ENCODE measurements around the gene NCK1.

NCK1 gene

GRCh38 chr3:136882571-136882970 is 20.6 kb downstream of the NCK1 start:
- TF ChIP-seq FOXK2 (IDR thresholded peaks at IDR 0.05): no peak
- no peak for TF ChIP-seq NFRKB (IDR thresholded peaks at IDR 0.05)
- no peak for TF ChIP-seq PKNOX1 (IDR thresholded peaks at IDR 0.05)
- TF ChIP-seq LEF1 (IDR thresholded peaks at IDR 0.05; ENCODE audit: borderline replicate concordance): no peak
- TF ChIP-seq ZNF384 (IDR thresholded peaks at IDR 0.05): no peak
- TF ChIP-seq L3MBTL2 (conservative IDR thresholded peaks at IDR 0.05): no peak
- no peak for TF ChIP-seq BHLHE40 (IDR thresholded peaks at IDR 0.05; ENCODE audit: borderline replicate concordance)
- TF ChIP-seq ARNT (IDR thresholded peaks at IDR 0.05): no peak
- no peak for TF ChIP-seq CTBP1 (IDR thresholded peaks at IDR 0.05; ENCODE audit: borderline replicate concordance)
- TF ChIP-seq SP1 (IDR thresholded peaks at IDR 0.05): no peak
- TF ChIP-seq SUZ12 (IDR thresholded peaks at IDR 0.05): no peak
- no peak for TF ChIP-seq HDGF (IDR thresholded peaks at IDR 0.05; ENCODE audit: borderline replicate concordance)
- no peak for TF ChIP-seq TARDBP (IDR thresholded peaks at IDR 0.05)
- TF ChIP-seq FOXA1 (IDR thresholded peaks at IDR 0.05): no peak
- no peak for TF ChIP-seq ELF4 (IDR thresholded peaks at IDR 0.05)
- no peak for TF ChIP-seq FOXM1 (IDR thresholded peaks at IDR 0.05; ENCODE audit: borderline replicate concordance)
- ChIA-PET POLR2A (no interaction called here), CTCF (interaction anchor here (0.6 kb wide), 1 partner anchor 19 kb away, joined by 3 read pairs; no protein-coding TSS in a partner anchor)
- DNase-seq (ENCODE audit: extremely low spot score): no peak

GRCh38 chr3:136883967-136884720 is 22.1 kb downstream of the NCK1 start:
- CTCF ChIA-PET: interaction anchor here (0.5 to 0.6 kb wide), 2 partner anchors 157 to 218 kb away, joined by 3 to 6 read pairs; no protein-coding TSS in a partner anchor
- TF ChIP-seq SP1 (IDR thresholded peaks at IDR 0.05) (no peak), PKNOX1 (IDR thresholded peaks at IDR 0.05) (no peak)
- DNase-seq (ENCODE audit: extremely low spot score): no peak
- POLR2A ChIA-PET: no interaction called here

DNA sequence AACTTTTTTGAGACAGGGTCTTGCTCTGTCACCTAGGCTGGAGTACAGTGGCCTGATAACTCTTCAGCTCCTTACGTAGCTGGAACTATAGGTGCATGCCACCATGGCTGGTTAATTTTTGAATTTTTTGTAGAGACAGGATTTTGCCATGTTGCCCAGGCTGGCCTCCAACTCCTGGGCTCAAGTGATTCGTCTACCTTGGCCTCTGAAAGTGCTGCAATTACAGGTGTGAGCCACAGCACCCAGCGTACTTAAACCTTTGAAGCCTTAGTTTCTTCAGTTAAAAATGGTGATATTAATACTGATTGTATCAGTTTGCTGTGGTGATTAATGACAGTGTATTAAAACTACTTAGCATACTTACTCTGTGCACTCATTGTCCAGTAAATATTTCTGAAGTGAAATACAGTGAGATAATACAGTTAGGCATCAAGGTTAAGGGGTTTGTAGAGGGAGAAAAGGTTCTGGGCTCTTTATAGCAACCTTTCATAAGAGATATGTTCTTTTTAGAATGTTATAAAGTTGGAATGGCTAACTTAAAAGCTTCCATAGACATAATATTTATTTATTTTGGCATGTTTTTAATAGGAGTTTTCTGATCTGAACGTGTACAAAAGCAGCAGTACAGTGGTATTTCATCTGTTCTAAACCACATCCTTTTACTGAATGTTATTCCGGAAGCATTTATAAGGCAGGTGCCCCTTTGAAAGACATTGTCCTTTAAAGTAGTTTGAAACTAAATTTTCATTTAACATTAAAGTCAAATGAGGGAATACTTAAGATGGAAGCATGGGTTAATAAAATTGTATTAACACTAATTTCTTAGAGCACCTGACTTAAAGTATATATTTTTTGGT is 23.6 kb downstream of the NCK1 start:
- POLR2A ChIA-PET: no interaction called here
- TF ChIP-seq HDGF (IDR thresholded peaks at IDR 0.05; ENCODE audit: borderline replicate concordance) (no peak), FOXK2 (IDR thresholded peaks at IDR 0.05) (no peak), FOXA1 (IDR thresholded peaks at IDR 0.05) (no peak), BHLHE40 (IDR thresholded peaks at IDR 0.05; ENCODE audit: borderline replicate concordance) (no peak), TARDBP (IDR thresholded peaks at IDR 0.05) (no peak), LEF1 (IDR thresholded peaks at IDR 0.05; ENCODE audit: borderline replicate concordance) (no peak), ELF4 (IDR thresholded peaks at IDR 0.05) (no peak), NFRKB (IDR thresholded peaks at IDR 0.05) (no peak), ZNF384 (IDR thresholded peaks at IDR 0.05) (no peak), ARNT (IDR thresholded peaks at IDR 0.05) (no peak), FOXM1 (IDR thresholded peaks at IDR 0.05; ENCODE audit: borderline replicate concordance) (no peak), PKNOX1 (IDR thresholded peaks at IDR 0.05) (no peak), CTBP1 (IDR thresholded peaks at IDR 0.05; ENCODE audit: borderline replicate concordance) (no peak), SUZ12 (IDR thresholded peaks at IDR 0.05) (no peak), L3MBTL2 (conservative IDR thresholded peaks at IDR 0.05) (no peak), SP1 (IDR thresholded peaks at IDR 0.05) (no peak)
- CTCF ChIA-PET: no interaction called here
- no peak for DNase-seq (ENCODE audit: extremely low spot score)

GRCh38 chr3:136889947-136890346 is 27.9 kb downstream of the NCK1 start:
- DNase-seq (ENCODE audit: extremely low spot score): no peak
- POLR2A ChIA-PET: no interaction called here
- TF ChIP-seq ARNT (IDR thresholded peaks at IDR 0.05) (no peak), BHLHE40 (IDR thresholded peaks at IDR 0.05; ENCODE audit: borderline replicate concordance) (no peak), NFRKB (IDR thresholded peaks at IDR 0.05) (no peak), ELF4 (IDR thresholded peaks at IDR 0.05) (no peak), CTBP1 (IDR thresholded peaks at IDR 0.05; ENCODE audit: borderline replicate concordance) (no peak), FOXK2 (IDR thresholded peaks at IDR 0.05) (no peak), LEF1 (IDR thresholded peaks at IDR 0.05; ENCODE audit: borderline replicate concordance) (no peak), HDGF (IDR thresholded peaks at IDR 0.05; ENCODE audit: borderline replicate concordance) (no peak), FOXA1 (IDR thresholded peaks at IDR 0.05) (no peak), SP1 (IDR thresholded peaks at IDR 0.05) (no peak), TARDBP (IDR thresholded peaks at IDR 0.05) (no peak), FOXM1 (IDR thresholded peaks at IDR 0.05; ENCODE audit: borderline replicate concordance) (no peak), ZNF384 (IDR thresholded peaks at IDR 0.05) (no peak)
- CTCF ChIA-PET: no interaction called here

GRCh38 chr3:136891934-136892855 is 30.2 kb downstream of the NCK1 start:
- POLR2A ChIA-PET: no interaction called here
- no peak for TF ChIP-seq TARDBP (IDR thresholded peaks at IDR 0.05)
- TF ChIP-seq ARNT (IDR thresholded peaks at IDR 0.05): no peak
- TF ChIP-seq FOXM1 (IDR thresholded peaks at IDR 0.05; ENCODE audit: borderline replicate concordance): no peak
- TF ChIP-seq ZNF384 (IDR thresholded peaks at IDR 0.05): no peak
- no peak for TF ChIP-seq L3MBTL2 (conservative IDR thresholded peaks at IDR 0.05)
- no peak for TF ChIP-seq FOXA1 (IDR thresholded peaks at IDR 0.05)
- no peak for TF ChIP-seq PKNOX1 (IDR thresholded peaks at IDR 0.05)
- no peak for TF ChIP-seq ELF4 (IDR thresholded peaks at IDR 0.05)
- TF ChIP-seq SUZ12 (IDR thresholded peaks at IDR 0.05): no peak
- TF ChIP-seq BHLHE40 (IDR thresholded peaks at IDR 0.05; ENCODE audit: borderline replicate concordance): no peak
- no peak for TF ChIP-seq NFRKB (IDR thresholded peaks at IDR 0.05)
- no peak for TF ChIP-seq FOXK2 (IDR thresholded peaks at IDR 0.05)
- no peak for TF ChIP-seq CTBP1 (IDR thresholded peaks at IDR 0.05; ENCODE audit: borderline replicate concordance)
- TF ChIP-seq LEF1 (IDR thresholded peaks at IDR 0.05; ENCODE audit: borderline replicate concordance): no peak
- DNase-seq (ENCODE audit: extremely low spot score): no peak
- CTCF ChIA-PET: no interaction called here

Measured in HEK293T (cell line).